T-helper 1 cell treated with Interleukin-12 subunit alpha and Interleukin-12 subunit beta and Interleukin-4 antibody, amounts not matched to agents 30 μg/mL and 1 μg/mL, for 36 hours (primary cell): ENCODE measurements around the gene ANAPC2.
A peak's percentile ranks its signal among the peaks of the same experiment; 100 is the strongest.

ENCODE experiments used
- H3K27ac Mint-ChIP-seq: one replicate; pipeline ENCODE4 v1.8.0; 2021; ENCODE audit warnings: mild to moderate bottlenecking, mixed read lengths
- H3K27me3 Mint-ChIP-seq: one replicate; pipeline ENCODE4 v1.8.0; 2021; ENCODE audit warnings: low read depth, mixed read lengths
- H3K36me3 Mint-ChIP-seq: one replicate; pipeline ENCODE4 v1.8.0; 2021; ENCODE audit warnings: low read depth, mixed read lengths
- H3K4me1 Mint-ChIP-seq: one replicate; pipeline ENCODE4 v1.8.0; 2021; ENCODE audit warnings: low read depth, mixed read lengths
- H3K4me3 Mint-ChIP-seq: one replicate; pipeline ENCODE4 v1.8.0; 2021; ENCODE audit warnings: mild to moderate bottlenecking, moderate library complexity, mixed read lengths
- H3K9me3 Mint-ChIP-seq: one replicate; pipeline ENCODE4 v1.8.0; 2021; ENCODE audit warnings: mixed read lengths

Gene ANAPC2

GRCh38 chr9:137211532-137211931 is 23.2 kb upstream of the ANAPC2 start:
- H3K27ac Mint-ChIP-seq = no peak overlapping the region
- no peak overlapping the region for H3K4me3 Mint-ChIP-seq
- H3K27me3 Mint-ChIP-seq = no peaks in the 10 kb centered on the region
- H3K36me3 Mint-ChIP-seq = peaks cover 18% of the 10 kb centered on the region
- H3K9me3 Mint-ChIP-seq = no peaks in the 10 kb centered on the region
- H3K4me1 Mint-ChIP-seq = peaks cover 11% of the 10 kb centered on the region

DNA sequence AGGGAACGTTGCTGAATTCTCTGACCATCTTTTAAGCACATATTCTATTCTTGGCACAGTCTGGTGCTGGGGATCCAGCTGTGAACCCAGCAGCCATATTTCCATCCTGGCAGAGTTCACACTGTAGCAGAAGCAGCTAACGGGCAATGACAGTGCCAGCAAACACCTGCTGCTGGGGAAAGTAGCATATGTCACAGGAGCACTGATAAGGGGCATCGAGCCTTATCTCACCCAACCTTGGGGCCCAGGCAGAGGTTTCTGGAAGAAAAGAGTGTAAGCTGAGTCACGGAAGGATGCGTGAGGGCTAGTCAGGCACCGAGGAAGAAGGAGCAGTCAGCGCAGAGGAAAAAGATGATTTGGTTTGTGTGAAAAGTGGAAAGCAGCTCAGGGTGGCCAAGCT is 18.2 kb upstream of the ANAPC2 start:
- Mint-ChIP-seq H3K27ac (peak overlapping the region; percentile 93), H3K27me3 (no peaks in the 10 kb centered on the region), H3K4me3 (peak overlapping the region; percentile 94), H3K4me1 (peaks cover 29% of the 10 kb centered on the region), H3K36me3 (peaks cover 20% of the 10 kb centered on the region), H3K9me3 (no peaks in the 10 kb centered on the region)

- peak within 1 kb of the TSS; percentile 94 for H3K4me3 Mint-ChIP-seq
- peaks cover 20% of the 10 kb centered on the region for H3K36me3 Mint-ChIP-seq
- peak within 1 kb of the TSS; percentile 93 for H3K27ac Mint-ChIP-seq
- H3K27me3 Mint-ChIP-seq = no peaks in the 10 kb centered on the region
- H3K4me1 Mint-ChIP-seq = peaks cover 31% of the 10 kb centered on the region
- no peaks in the 10 kb centered on the region for H3K9me3 Mint-ChIP-seq
These were observed 17.0 kb upstream of the ANAPC2 start, which contains the start of the genes NDOR1 and TMEM203 for GRCh38 chr9:137205126-137206069. TSS of gene NDOR1 (plus strand) at chr9:137205700. CDS start at chr9:137205778, 78 bp downstream. TSS of gene TMEM203 (minus strand) at chr9:137205648. CDS start at chr9:137205414, 234 bp downstream.

DNA sequence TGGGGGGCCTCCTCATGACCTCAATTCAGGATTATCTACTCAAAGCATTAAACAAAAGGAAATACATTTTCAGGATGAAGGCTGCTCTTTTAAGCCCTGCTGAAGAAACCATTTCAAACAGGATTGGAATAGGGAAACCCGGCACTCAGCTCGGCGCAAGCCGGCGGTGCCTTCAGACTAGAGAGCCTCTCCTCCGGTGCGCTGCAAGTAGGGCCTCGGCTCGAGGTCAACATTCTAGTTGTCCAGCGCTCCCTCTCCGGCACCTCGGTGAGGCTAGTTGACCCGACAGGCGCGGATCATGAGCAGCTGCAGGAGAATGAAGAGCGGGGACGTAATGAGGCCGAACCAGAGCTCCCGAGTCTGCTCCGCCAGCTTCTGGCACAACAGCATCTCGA is 16.4 kb upstream of the ANAPC2 start:
- peaks cover 20% of the 10 kb centered on the region for H3K36me3 Mint-ChIP-seq
- H3K27me3 Mint-ChIP-seq = no peaks in the 10 kb centered on the region
- peak overlapping the region; percentile 93 for H3K27ac Mint-ChIP-seq
- no peaks in the 10 kb centered on the region for H3K9me3 Mint-ChIP-seq
- H3K4me1 Mint-ChIP-seq = peaks cover 31% of the 10 kb centered on the region
- H3K4me3 Mint-ChIP-seq = peak overlapping the region; percentile 94

DNA sequence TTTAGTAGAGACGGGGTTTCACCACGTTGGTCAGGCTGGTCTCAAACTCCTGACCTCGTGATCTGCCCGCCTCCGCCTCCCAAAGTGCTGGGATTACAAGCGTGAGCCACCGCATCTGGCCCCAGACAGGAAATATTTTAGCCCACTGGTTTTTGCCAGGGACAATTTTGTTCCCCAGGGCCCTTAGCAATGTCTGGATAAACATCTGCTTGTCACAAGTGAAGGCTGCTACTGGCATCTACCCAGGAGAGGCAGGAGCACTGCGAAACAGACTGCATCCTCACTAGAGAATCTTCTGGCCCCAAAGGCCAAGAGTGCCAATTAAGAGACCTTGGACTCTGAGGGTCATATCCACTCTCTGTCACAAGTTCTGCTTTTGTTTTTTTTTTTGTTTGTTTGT is 14.6 kb upstream of the ANAPC2 start:
- H3K4me3 Mint-ChIP-seq = no peak overlapping the region
- H3K27ac Mint-ChIP-seq = no peak overlapping the region
- peaks cover 33% of the 10 kb centered on the region for H3K4me1 Mint-ChIP-seq

DNA sequence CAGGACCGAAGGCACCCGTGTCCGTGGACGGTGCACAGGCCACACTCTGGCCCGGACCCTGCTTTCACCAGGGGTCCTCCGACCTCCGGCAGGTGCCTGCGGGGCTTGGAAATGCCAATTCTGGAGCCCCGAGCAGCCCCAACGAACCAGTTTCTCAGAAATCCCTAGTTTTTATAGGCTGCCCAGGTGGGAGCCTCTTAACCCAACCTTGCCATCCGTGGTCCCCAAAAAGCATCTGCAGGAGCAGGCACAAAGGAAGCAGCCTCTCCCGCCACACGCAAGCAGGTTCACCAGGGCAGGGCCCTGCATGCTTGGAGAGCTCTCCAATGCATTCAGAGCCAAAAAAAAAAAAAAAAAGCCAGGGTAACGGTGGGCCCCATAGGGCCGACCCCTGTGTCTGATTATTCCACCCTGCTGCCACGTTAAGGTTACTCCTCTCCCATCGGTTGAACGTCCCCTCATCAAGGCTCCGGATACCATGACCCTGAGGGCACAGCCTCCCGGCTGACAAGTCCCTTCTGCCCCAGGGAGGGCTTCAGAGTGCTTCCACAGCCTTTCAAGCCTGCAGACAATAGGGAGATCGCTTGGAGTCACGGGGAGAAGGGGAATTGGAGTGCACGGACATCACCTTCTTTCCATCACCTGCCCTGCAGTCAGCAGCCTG is 13.0 kb upstream of the ANAPC2 start:
- no peaks in the 10 kb centered on the region for H3K27me3 Mint-ChIP-seq

More for the DNA sequence above, 14.6 kb upstream of the ANAPC2 start:
- H3K36me3 Mint-ChIP-seq = peaks cover 13% of the 10 kb centered on the region
- H3K27me3 Mint-ChIP-seq = no peaks in the 10 kb centered on the region
- H3K9me3 Mint-ChIP-seq = no peaks in the 10 kb centered on the region

GRCh38 chr9:137200311-137201204 is 12.2 kb upstream of the ANAPC2 start, which contains the start of gene TPRN:
TSS of gene TPRN (minus strand) at chr9:137200741. CDS start at chr9:137200711, 30 bp downstream.
- Mint-ChIP-seq H3K27ac (peak within 1 kb of the TSS; percentile 70), H3K27me3 (no peaks in the 10 kb centered on the region), H3K9me3 (no peaks in the 10 kb centered on the region), H3K4me3 (peak within 1 kb of the TSS; percentile 79), H3K36me3 (no peaks in the 10 kb centered on the region), H3K4me1 (peaks cover 17% of the 10 kb centered on the region)

More for the DNA sequence above, 13.0 kb upstream of the ANAPC2 start:
- Mint-ChIP-seq H3K9me3 (no peaks in the 10 kb centered on the region), H3K4me1 (peaks cover 20% of the 10 kb centered on the region), H3K36me3 (no peaks in the 10 kb centered on the region), H3K4me3 (peak overlapping the region; percentile 79), H3K27ac (peak overlapping the region; percentile 70)

- Mint-ChIP-seq H3K9me3 (no peaks in the 10 kb centered on the region), H3K4me1 (peaks cover 14% of the 10 kb centered on the region), H3K4me3 (peak overlapping the region; percentile 79), H3K36me3 (no peaks in the 10 kb centered on the region), H3K27ac (peak overlapping the region; percentile 59), H3K27me3 (no peaks in the 10 kb centered on the region)
These were observed 11.2 kb upstream of the ANAPC2 start for GRCh38 chr9:137199411-137200121.

DNA sequence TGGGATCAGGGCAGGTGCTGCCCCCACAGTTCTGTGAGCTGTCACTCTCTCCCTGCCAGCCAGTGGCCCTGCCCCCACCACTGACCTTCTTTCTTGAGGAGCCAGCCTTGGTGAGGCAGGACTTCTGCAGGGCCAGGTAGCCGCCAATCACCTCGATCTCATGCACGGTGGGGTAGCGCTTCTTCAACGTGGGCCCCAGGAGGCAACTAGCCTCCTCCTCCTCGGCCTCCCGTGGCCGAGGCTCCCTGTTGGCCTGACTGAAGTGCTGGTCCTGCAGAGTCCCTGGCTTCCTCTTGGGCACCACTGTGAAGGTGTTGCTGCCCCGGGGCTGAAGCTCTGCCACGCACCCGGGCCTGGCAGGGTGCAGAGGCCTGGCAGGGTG is 10.5 kb upstream of the ANAPC2 start:
- Mint-ChIP-seq H3K4me1 (peaks cover 9% of the 10 kb centered on the region), H3K27ac (no peak overlapping the region), H3K36me3 (no peaks in the 10 kb centered on the region), H3K4me3 (no peak overlapping the region), H3K27me3 (no peaks in the 10 kb centered on the region), H3K9me3 (no peaks in the 10 kb centered on the region)

DNA sequence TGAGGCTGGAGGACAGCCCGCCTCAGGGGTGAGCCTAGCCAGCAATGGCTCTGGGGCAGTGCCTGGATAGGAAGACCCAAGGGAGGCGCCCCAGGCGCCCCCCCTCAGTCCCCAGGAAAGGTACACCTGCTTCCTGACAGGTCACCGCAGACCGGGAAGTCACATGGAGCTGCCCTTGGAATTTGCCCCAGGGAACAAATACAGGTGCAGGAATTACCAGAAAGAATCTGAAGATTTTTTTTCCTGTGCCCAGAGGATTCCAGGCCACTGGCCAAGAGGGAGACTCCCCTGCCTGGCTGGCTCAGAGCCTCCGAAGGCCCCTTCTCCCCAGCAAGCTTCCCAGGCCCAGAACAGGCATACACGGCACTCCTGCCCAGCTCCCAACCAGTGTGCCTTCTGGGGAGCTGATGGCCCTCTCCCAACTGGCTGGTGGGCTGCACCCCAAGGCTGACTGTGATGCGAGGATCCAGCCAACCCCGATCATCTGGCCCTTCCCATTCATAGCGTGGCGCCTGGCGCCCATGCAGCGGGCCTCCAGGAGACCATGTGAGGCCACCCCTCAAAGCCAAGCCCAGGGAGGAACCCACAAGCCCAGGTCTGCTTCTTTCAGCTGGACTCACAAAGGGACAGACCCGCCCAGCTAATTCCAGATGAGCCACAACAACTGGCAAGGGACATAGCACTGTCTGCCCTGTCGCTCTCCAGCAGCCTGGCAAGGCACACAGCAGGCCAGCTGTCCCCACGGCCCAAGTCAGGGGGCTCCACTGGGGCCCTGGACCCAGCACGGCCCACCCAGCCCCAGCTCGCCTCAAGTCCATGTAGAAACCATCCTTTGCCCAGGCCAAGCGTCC is 9.9 kb upstream of the ANAPC2 start:
- peaks cover 9% of the 10 kb centered on the region for H3K4me1 Mint-ChIP-seq

GRCh38 chr9:137195525-137196220 is 7.3 kb upstream of the ANAPC2 start:
- H3K36me3 Mint-ChIP-seq = peaks cover 6% of the 10 kb centered on the region
- no peaks in the 10 kb centered on the region for H3K9me3 Mint-ChIP-seq
- H3K27me3 Mint-ChIP-seq = no peaks in the 10 kb centered on the region
- no peak overlapping the region for H3K4me3 Mint-ChIP-seq
- H3K4me1 Mint-ChIP-seq = peaks cover 2% of the 10 kb centered on the region
- no peak overlapping the region for H3K27ac Mint-ChIP-seq

More for the DNA sequence above, 9.9 kb upstream of the ANAPC2 start:
- H3K27ac Mint-ChIP-seq = no peak overlapping the region
- H3K27me3 Mint-ChIP-seq = no peaks in the 10 kb centered on the region
- H3K9me3 Mint-ChIP-seq = no peaks in the 10 kb centered on the region
- no peaks in the 10 kb centered on the region for H3K36me3 Mint-ChIP-seq
- peak overlapping the region; percentile 34 for H3K4me3 Mint-ChIP-seq

GRCh38 chr9:137194909-137195308 is 6.5 kb upstream of the ANAPC2 start:
- Mint-ChIP-seq H3K27ac (no peak overlapping the region), H3K4me1 (peaks cover 2% of the 10 kb centered on the region), H3K27me3 (no peaks in the 10 kb centered on the region), H3K4me3 (no peak overlapping the region), H3K36me3 (peaks cover 6% of the 10 kb centered on the region), H3K9me3 (no peaks in the 10 kb centered on the region)
